ENCODE data around the gene SBDS. TPM values are rescaled to one million over a fixed set of nuclear protein-coding genes. Genes with fewer than 3 reads are reported as not detected.
"Not testable (repeated sequence)": the region's sequence is repeated elsewhere in the genome, so short reads cannot be mapped to it uniquely, and the experiment has no call there.

SBDS gene
- total RNA-seq, 1 donor from 2014 or later: 109 TPM

GRCh38 chr7:67008260-67008659, 12.9 kb upstream of the SBDS start:
- TF ChIP-seq CTCF (IDR thresholded peaks at IDR 0.05; ENCODE audit: insufficient read depth, low read length, poor library complexity, severe bottlenecking): no peak
- H3K27me3 ChIP-seq (ENCODE audit: control insufficient read depth, insufficient read depth, low read length): no peaks in the 10 kb centered on the region
- no peak overlapping the region for H3K4me3 ChIP-seq (ENCODE audit: low read depth, low read length)
- DNase-seq (ENCODE audit: low read depth): no peak
- peaks cover 1% of the 10 kb centered on the region for H3K36me3 ChIP-seq (ENCODE audit: control insufficient read depth, insufficient read depth, low read length)

GRCh38 chr7:67006965-67007364, 11.6 kb upstream of the SBDS start:
- DNase-seq (ENCODE audit: low read depth): no peak
- no peak for TF ChIP-seq CTCF (IDR thresholded peaks at IDR 0.05; ENCODE audit: insufficient read depth, low read length, poor library complexity, severe bottlenecking)
- Histone ChIP-seq H3K36me3 (ENCODE audit: control insufficient read depth, insufficient read depth, low read length) (peaks cover 1% of the 10 kb centered on the region), H3K4me3 (ENCODE audit: low read depth, low read length) (no peak overlapping the region), H3K27me3 (ENCODE audit: control insufficient read depth, insufficient read depth, low read length) (no peaks in the 10 kb centered on the region)

- not testable (repeated sequence) for H3K4me3 ChIP-seq (ENCODE audit: low read depth, low read length); H3K36me3 ChIP-seq (ENCODE audit: control insufficient read depth, insufficient read depth, low read length); H3K27me3 ChIP-seq (ENCODE audit: control insufficient read depth, insufficient read depth, low read length); DNase-seq (ENCODE audit: low read depth)
These were observed 8.8 kb upstream of the SBDS start for GRCh38 chr7:67004145-67004544.

DNA sequence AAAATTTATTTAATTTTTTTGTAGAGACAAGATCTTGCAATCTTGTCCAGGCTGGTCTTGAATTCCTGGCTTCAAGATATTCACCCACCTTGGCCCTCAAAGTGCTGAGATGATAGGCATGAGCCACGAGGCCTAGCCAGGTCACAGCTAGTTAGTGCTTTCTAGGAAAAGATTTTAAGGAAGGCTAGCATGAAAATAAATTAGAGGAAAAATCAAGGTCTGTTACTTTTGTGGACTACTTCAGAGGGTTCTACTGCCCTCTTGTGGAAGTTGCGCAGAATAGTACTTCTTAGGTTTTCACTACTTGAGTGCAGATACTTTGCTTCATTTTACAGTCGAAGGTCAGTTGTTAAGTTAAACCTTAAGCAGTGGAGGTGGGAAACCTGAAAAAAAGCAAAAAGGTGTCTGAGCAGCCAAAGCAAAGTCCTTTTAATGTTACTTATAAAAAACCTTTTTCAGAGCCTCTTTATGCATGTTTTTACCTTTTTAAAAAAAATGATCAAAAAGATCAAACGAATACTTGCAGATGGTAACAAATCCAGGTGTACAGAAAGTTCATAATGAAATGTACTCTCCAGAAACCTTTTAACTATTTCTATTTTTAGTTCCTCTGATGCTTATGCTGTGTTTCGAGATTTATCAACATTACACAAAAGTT, 5.3 kb upstream of the SBDS start:
- H3K36me3 ChIP-seq (ENCODE audit: control insufficient read depth, insufficient read depth, low read length); H3K4me3 ChIP-seq (ENCODE audit: low read depth, low read length); DNase-seq (ENCODE audit: low read depth); H3K27me3 ChIP-seq (ENCODE audit: control insufficient read depth, insufficient read depth, low read length): not testable (repeated sequence)
- TF ChIP-seq CTCF (IDR thresholded peaks at IDR 0.05; ENCODE audit: insufficient read depth, low read length, poor library complexity, severe bottlenecking): peak; percentile 9

DNA sequence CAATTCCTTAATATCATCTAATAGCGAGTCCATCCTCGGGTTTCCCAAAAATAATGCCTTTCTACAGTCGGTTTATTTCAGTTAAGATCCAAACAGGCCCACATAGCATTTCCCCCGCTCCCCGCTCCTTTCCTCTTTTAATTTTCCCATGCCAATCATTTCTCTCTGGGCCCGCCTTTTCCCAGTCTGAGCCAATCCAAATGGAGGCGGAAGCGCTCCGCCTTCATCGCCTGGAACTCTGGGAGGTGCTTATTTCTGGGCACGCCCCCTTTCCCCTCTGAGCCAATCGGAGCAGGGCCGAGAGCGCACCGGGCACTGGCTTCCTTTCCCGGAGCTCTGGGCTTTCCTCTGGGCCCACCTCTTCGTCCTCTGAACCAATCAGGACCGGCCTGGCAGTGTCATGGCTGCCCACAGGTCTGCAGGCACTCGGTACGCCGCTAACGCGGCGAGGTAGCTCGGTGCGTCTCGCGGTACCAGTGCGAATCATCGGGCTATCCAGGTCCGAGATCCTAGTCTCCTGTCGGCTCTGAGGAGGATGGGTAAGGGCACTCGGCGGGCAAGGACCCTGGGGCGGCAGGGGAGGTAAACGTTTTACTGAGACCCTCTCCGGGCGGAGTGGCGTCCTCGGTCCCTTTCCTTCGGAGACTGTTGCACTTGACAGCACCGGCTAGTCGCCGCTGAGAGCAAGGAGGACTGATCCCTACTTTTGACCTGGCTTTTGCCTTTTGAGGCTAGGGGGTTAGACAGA, 1.2 kb upstream of the SBDS start, which contains the start of gene TYW1:
TSS of gene TYW1 (plus strand) at position 390 of the 748 bp plus-strand sequence. CDS start at position 536, 146 bp downstream.
- H3K4me3 ChIP-seq (ENCODE audit: low read depth, low read length): peak within 1 kb of the TSS; percentile 58
- peak; percentile 80 for DNase-seq (ENCODE audit: low read depth)
- H3K36me3 ChIP-seq (ENCODE audit: control insufficient read depth, insufficient read depth, low read length); H3K27me3 ChIP-seq (ENCODE audit: control insufficient read depth, insufficient read depth, low read length): not testable (repeated sequence)

- H3K4me3 ChIP-seq (ENCODE audit: low read depth, low read length): peak overlapping the region; percentile 61
- peak; percentile 43 for TF ChIP-seq CTCF (IDR thresholded peaks at IDR 0.05; ENCODE audit: insufficient read depth, low read length, poor library complexity, severe bottlenecking)
- H3K27me3 ChIP-seq (ENCODE audit: control insufficient read depth, insufficient read depth, low read length); H3K36me3 ChIP-seq (ENCODE audit: control insufficient read depth, insufficient read depth, low read length): not testable (repeated sequence)
- peak; percentile 41 for DNase-seq (ENCODE audit: low read depth)
These were observed 716 bp downstream of the SBDS start for GRCh38 chr7:66994691-66995049.

GRCh38 chr7:66994051-66994450, 1.3 kb downstream of the SBDS start:
- DNase-seq (ENCODE audit: low read depth); H3K27me3 ChIP-seq (ENCODE audit: control insufficient read depth, insufficient read depth, low read length); H3K36me3 ChIP-seq (ENCODE audit: control insufficient read depth, insufficient read depth, low read length): not testable (repeated sequence)
- peak overlapping the region; percentile 61 for H3K4me3 ChIP-seq (ENCODE audit: low read depth, low read length)

DNA sequence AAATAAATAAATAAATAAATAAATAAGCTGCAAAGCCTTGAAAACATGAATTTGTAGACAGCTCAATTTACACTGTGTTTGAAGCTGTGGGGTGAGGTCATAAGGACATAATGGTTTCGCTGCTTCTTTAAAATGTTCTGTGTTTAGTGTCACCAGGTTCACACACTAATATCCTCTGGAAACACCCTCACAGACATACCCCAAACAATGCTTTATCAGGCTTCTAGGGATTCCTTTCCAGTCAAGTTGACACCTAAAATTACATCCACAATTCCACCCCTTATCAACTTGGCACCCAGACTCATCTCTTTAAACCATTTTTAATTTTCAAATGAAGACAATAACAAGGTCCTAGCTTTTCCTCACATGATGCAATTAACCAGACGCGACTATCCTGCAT, 5.8 kb downstream of the SBDS start:
- not testable (repeated sequence) for H3K4me3 ChIP-seq (ENCODE audit: low read depth, low read length); DNase-seq (ENCODE audit: low read depth); H3K36me3 ChIP-seq (ENCODE audit: control insufficient read depth, insufficient read depth, low read length); H3K27me3 ChIP-seq (ENCODE audit: control insufficient read depth, insufficient read depth, low read length)

DNA sequence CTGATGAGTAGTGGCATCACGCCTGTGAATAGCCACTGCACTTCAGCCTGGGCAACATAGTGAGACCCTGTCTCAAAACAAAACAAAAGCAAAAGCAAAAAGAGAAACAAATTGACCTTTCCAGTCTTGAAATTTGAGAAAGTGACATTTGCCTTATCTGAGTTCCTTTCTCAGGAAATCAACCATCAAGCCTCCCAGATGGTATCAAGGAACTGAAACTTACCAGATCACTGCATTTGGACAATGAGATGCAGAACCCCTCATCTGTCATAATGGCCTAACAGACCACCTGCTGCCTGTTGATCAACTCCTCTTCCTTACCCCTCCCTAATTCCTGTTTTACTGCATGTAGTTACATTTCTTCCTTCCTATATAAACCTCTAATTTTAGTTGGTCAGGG, 15.1 kb downstream of the SBDS start:
- H3K36me3 ChIP-seq (ENCODE audit: control insufficient read depth, insufficient read depth, low read length); DNase-seq (ENCODE audit: low read depth); H3K4me3 ChIP-seq (ENCODE audit: low read depth, low read length); H3K27me3 ChIP-seq (ENCODE audit: control insufficient read depth, insufficient read depth, low read length): not testable (repeated sequence)

DNA sequence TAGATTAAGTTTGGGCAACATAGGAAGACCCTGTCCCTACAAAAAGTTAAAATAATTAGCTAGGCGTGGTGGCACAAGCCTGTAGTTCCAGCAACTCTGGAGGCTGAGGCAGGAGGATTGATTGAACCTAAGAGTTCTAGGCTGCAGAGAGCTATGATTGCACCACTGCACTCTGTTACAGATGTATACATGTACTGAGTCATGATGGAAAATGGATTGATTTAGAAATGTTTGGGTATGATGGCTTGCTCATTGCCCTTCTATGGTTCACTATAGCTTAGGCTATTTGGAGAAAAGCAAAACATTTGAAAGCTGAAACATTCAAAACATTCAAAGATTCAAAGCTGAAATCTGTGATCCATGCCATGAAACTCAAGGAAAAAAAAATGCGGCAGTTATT, 16.4 kb downstream of the SBDS start:
- not testable (repeated sequence) for H3K36me3 ChIP-seq (ENCODE audit: control insufficient read depth, insufficient read depth, low read length); H3K27me3 ChIP-seq (ENCODE audit: control insufficient read depth, insufficient read depth, low read length)

More for the DNA sequence above, 16.4 kb downstream of the SBDS start:
- DNase-seq (ENCODE audit: low read depth); H3K4me3 ChIP-seq (ENCODE audit: low read depth, low read length): not testable (repeated sequence)

All from kidney epithelial cell (primary cell).